Measurements from ENCODE around the gene MRGPRX3.

Gene MRGPRX3

DNA sequence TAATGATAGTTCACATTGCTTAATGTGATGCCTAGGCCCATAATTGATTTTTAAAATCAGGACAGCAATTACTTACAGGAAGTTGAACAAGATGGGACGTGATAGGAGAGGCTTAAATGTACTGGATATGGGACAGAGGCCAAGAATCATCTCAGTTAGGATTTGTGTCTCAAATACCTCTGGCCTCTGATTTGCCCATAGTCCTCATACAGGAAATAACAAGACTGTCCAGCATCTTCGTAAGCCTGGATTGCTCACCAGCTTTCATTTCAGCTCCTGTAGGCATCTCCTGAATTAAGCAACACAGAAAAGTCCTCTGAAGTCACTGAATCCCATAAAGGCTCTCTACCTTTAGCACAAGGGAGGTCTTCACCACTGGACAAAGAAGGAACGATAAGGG is at the start of gene MRGPRX3:
TSS of gene MRGPRX3 (plus strand) at position 231 of the 400 bp plus-strand sequence. CDS start 4,632 bp downstream, outside the sequence.
- DNase-seq (no peak), ATAC-seq (ENCODE audit: insufficient read depth, low read depth) (no peak)
- Histone ChIP-seq H3K79me2 (ENCODE audit: insufficient read depth, low read length) (no peaks in the 10 kb centered on the region), H3K36me3 (ENCODE audit: insufficient read depth, low read length) (no peaks in the 10 kb centered on the region), H3K9me3 (ENCODE audit: insufficient read depth, low read length, severe bottlenecking) (no peaks in the 10 kb centered on the region), H3K4me3 (ENCODE audit: low read depth in 1 of 2, low read length in 2 of 2) (no peak within 1 kb of the TSS), H3K27ac (ENCODE audit: low read length) (no peak within 1 kb of the TSS), H3K9ac (ENCODE audit: low read depth, low read length) (no peak within 1 kb of the TSS), H4K20me1 (ENCODE audit: insufficient read depth, low read length) (no peaks in the 10 kb centered on the region), H3K4me2 (ENCODE audit: insufficient read depth, low read length) (no peak within 1 kb of the TSS), H3K27me3 (ENCODE audit: insufficient read depth, low read length, poor library complexity) (peaks cover 16% of the 10 kb centered on the region), H2AFZ (ENCODE audit: low read depth, low read length) (no peak within 1 kb of the TSS), H3K4me1 (ENCODE audit: insufficient read depth, low read length) (no peaks in the 10 kb centered on the region)
- TF ChIP-seq EZH2 (IDR thresholded peaks at IDR 0.05; ENCODE audit: borderline replicate concordance, low read depth, low read length, severe bottlenecking) = no peak
- TF ChIP-seq, protein P1, sequence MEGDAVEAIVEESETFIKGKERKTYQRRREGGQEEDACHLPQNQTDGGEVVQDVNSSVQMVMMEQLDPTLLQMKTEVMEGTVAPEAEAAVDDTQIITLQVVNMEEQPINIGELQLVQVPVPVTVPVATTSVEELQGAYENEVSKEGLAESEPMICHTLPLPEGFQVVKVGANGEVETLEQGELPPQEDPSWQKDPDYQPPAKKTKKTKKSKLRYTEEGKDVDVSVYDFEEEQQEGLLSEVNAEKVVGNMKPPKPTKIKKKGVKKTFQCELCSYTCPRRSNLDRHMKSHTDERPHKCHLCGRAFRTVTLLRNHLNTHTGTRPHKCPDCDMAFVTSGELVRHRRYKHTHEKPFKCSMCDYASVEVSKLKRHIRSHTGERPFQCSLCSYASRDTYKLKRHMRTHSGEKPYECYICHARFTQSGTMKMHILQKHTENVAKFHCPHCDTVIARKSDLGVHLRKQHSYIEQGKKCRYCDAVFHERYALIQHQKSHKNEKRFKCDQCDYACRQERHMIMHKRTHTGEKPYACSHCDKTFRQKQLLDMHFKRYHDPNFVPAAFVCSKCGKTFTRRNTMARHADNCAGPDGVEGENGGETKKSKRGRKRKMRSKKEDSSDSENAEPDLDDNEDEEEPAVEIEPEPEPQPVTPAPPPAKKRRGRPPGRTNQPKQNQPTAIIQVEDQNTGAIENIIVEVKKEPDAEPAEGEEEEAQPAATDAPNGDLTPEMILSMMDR (IDR thresholded peaks at IDR 0.05; ENCODE audit: borderline replicate concordance, extremely low read depth, low read length, poor library complexity, severe bottlenecking) = no peak

DNA sequence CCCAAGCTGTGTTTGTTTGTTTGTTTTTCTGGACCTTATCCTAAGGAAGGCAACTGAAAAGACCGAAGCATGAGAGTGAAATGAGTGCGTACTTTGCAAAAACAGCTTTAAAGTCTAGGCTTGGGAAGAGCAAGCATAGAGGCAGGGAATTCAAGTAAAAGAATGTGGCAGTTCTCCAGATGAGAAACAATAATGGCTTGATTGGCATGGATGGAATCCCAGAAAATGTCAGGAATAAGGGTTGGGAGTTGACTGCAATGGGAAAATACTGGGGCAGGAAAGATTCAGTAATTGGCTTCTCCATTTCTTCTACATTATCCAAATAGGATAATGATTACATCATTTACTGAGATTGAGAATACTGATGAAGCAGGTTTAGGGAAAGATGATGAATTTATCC is 44.0 kb upstream of the MRGPRX3 start:
- H3K4me2 ChIP-seq (ENCODE audit: insufficient read depth, low read length) = no peak overlapping the region
- H2AFZ ChIP-seq (ENCODE audit: low read depth, low read length) = no peak overlapping the region
- no peaks in the 10 kb centered on the region for H3K27me3 ChIP-seq (ENCODE audit: insufficient read depth, low read length, poor library complexity)
- no peaks in the 10 kb centered on the region for H3K4me1 ChIP-seq (ENCODE audit: insufficient read depth, low read length)
- no peak overlapping the region for H3K9ac ChIP-seq (ENCODE audit: low read depth, low read length)
- 0 out of 2 replicates have a peak, but pooled peaks cover 2% of the 10 kb centered on the region for H3K79me2 ChIP-seq (ENCODE audit: insufficient read depth, low read length)
- no peak overlapping the region for H3K27ac ChIP-seq (ENCODE audit: low read length)
- TF ChIP-seq, protein P1 (IDR thresholded peaks at IDR 0.05; ENCODE audit: borderline replicate concordance, extremely low read depth, low read length, poor library complexity, severe bottlenecking) = no peak
- TF ChIP-seq EZH2 (IDR thresholded peaks at IDR 0.05; ENCODE audit: borderline replicate concordance, low read depth, low read length, severe bottlenecking) = no peak
- no peak overlapping the region for H3K4me3 ChIP-seq (ENCODE audit: low read depth in 1 of 2, low read length in 2 of 2)
- no peaks in the 10 kb centered on the region for H4K20me1 ChIP-seq (ENCODE audit: insufficient read depth, low read length)
- ATAC-seq (ENCODE audit: insufficient read depth, low read depth) = no peak
- no peak for DNase-seq
- no peaks in the 10 kb centered on the region for H3K9me3 ChIP-seq (ENCODE audit: insufficient read depth, low read length, severe bottlenecking)
- H3K36me3 ChIP-seq (ENCODE audit: insufficient read depth, low read length) = peaks cover 99% of the 10 kb centered on the region

DNA sequence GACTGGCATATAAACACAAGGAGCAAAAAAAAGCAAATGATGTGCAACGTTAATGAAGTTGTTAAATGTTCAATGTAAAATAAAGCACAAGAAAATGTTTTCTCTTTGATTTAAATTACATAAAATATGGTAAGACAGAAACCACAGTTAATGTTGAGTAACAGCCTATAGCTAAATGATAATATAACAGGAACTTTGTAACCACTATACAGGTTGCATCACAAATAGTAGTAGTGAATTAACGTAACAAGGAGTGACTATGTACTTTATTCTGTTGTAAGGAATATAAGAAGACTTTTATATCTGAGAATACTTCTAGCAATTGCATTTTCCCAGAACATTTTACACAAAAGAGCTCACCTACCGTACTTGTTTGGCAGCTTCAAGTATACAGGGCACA is 43.4 kb upstream of the MRGPRX3 start:
- Histone ChIP-seq H3K27me3 (ENCODE audit: insufficient read depth, low read length, poor library complexity) (no peaks in the 10 kb centered on the region), H3K4me2 (ENCODE audit: insufficient read depth, low read length) (no peak overlapping the region), H3K27ac (ENCODE audit: low read length) (no peak overlapping the region), H3K9ac (ENCODE audit: low read depth, low read length) (no peak overlapping the region), H3K36me3 (ENCODE audit: insufficient read depth, low read length) (peaks cover 99% of the 10 kb centered on the region), H4K20me1 (ENCODE audit: insufficient read depth, low read length) (no peaks in the 10 kb centered on the region), H3K79me2 (ENCODE audit: insufficient read depth, low read length) (0 out of 2 replicates have a peak, but pooled peaks cover 2% of the 10 kb centered on the region), H3K4me3 (ENCODE audit: low read depth in 1 of 2, low read length in 2 of 2) (no peak overlapping the region), H2AFZ (ENCODE audit: low read depth, low read length) (no peak overlapping the region), H3K4me1 (ENCODE audit: insufficient read depth, low read length) (no peaks in the 10 kb centered on the region), H3K9me3 (ENCODE audit: insufficient read depth, low read length, severe bottlenecking) (no peaks in the 10 kb centered on the region)
- no peak for ATAC-seq (ENCODE audit: insufficient read depth, low read depth)
- DNase-seq = no peak
- TF ChIP-seq, protein P1 (IDR thresholded peaks at IDR 0.05; ENCODE audit: borderline replicate concordance, extremely low read depth, low read length, poor library complexity, severe bottlenecking) = no peak
- TF ChIP-seq EZH2 (IDR thresholded peaks at IDR 0.05; ENCODE audit: borderline replicate concordance, low read depth, low read length, severe bottlenecking) = no peak

DNA sequence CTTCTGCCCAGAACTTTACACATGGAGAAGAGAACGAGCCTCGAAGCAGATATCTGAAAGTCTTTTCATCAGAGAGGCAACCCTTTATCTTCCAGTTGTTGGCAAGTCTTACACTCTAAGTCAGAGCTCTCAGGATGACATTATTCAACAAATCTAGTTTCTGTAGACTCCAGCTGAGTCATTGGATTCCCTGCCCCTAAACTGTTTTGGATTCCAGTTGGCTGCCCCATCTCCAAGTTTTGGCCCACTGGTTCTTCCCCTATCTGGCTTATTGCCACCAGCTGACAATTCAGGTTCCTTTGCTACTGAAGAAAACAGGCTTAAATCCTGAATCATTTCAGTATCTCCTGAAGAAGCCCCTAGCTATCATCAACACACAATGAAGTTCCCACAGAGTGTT is 40.6 kb upstream of the MRGPRX3 start:
- Histone ChIP-seq H3K36me3 (ENCODE audit: insufficient read depth, low read length) (peaks cover 97% of the 10 kb centered on the region), H3K27me3 (ENCODE audit: insufficient read depth, low read length, poor library complexity) (no peaks in the 10 kb centered on the region), H3K79me2 (ENCODE audit: insufficient read depth, low read length) (peaks cover 4% of the 10 kb centered on the region; the same call in 1 of the 2 replicates), H4K20me1 (ENCODE audit: insufficient read depth, low read length) (no peaks in the 10 kb centered on the region), H3K27ac (ENCODE audit: low read length) (no peak overlapping the region), H3K4me2 (ENCODE audit: insufficient read depth, low read length) (no peak overlapping the region), H2AFZ (ENCODE audit: low read depth, low read length) (no peak overlapping the region), H3K9ac (ENCODE audit: low read depth, low read length) (no peak overlapping the region), H3K4me3 (ENCODE audit: low read depth in 1 of 2, low read length in 2 of 2) (no peak overlapping the region), H3K9me3 (ENCODE audit: insufficient read depth, low read length, severe bottlenecking) (no peaks in the 10 kb centered on the region), H3K4me1 (ENCODE audit: insufficient read depth, low read length) (no peaks in the 10 kb centered on the region)
- TF ChIP-seq, protein P1 (IDR thresholded peaks at IDR 0.05; ENCODE audit: borderline replicate concordance, extremely low read depth, low read length, poor library complexity, severe bottlenecking) = no peak
- TF ChIP-seq EZH2 (IDR thresholded peaks at IDR 0.05; ENCODE audit: borderline replicate concordance, low read depth, low read length, severe bottlenecking) = no peak
- no peak for ATAC-seq (ENCODE audit: insufficient read depth, low read depth)
- no peak for DNase-seq

Data from DND-41 (cell line).